ENCODE data around the gene NOTCH3.

The NOTCH3 gene

GRCh38 chr19:15166700-15167099, 34.1 kb downstream of the NOTCH3 start:
- no peak for TF ChIP-seq CTCF (IDR thresholded peaks at IDR 0.05; ENCODE audit: low read depth, low read length)
- in situ Hi-C loops (cut with HindIII; ENCODE audit: low sequenced_read_pairs) = no loop called here
- H3K4me3 ChIP-seq (ENCODE audit: low read depth, low read length) = no peak overlapping the region
- DNase-seq (ENCODE audit: low read depth, low spot score) = no peak

GRCh38 chr19:15161028-15161984, 39.5 kb downstream of the NOTCH3 start:
- DNase-seq (ENCODE audit: low read depth, low spot score) = no peak
- in situ Hi-C loops (cut with HindIII; ENCODE audit: low sequenced_read_pairs) = no loop called here
- TF ChIP-seq CTCF (IDR thresholded peaks at IDR 0.05; ENCODE audit: low read depth, low read length) = peak; percentile 38
- no peak overlapping the region for H3K4me3 ChIP-seq (ENCODE audit: low read depth, low read length)

DNA sequence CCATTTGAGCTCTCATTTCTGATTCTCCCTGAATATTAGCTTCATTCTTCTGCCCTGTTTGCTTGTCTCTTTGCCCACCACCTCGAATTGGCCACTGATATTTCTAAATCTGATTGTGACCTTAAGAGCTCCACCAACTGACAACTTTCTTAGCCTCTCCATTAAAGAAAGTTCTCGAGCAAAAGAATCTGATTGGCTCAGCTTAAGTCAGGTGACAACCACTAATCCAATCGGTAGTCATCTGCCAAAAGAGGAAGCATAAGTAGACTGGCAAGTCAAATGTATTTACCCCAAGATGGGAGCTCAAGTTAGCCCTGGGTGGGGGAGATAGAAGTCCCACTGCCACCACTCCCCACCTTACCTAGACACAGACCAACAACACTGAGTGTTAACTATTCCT, 41.5 kb downstream of the NOTCH3 start:
- in situ Hi-C loops (cut with HindIII; ENCODE audit: low sequenced_read_pairs) = no loop called here
- DNase-seq (ENCODE audit: low read depth, low spot score) = peak; percentile 26
- H3K4me3 ChIP-seq (ENCODE audit: low read depth, low read length) = no peak overlapping the region
- TF ChIP-seq CTCF (IDR thresholded peaks at IDR 0.05; ENCODE audit: low read depth, low read length) = no peak

- DNase-seq (ENCODE audit: low read depth, low spot score) = no peak
- in situ Hi-C loops (cut with HindIII; ENCODE audit: low sequenced_read_pairs) = no loop called here
- H3K4me3 ChIP-seq (ENCODE audit: low read depth, low read length) = no peak overlapping the region
- TF ChIP-seq CTCF (IDR thresholded peaks at IDR 0.05; ENCODE audit: low read depth, low read length) = no peak
Observed at GRCh38 chr19:15156391-15156790, 44.4 kb downstream of the NOTCH3 start.

- no peak for TF ChIP-seq CTCF (IDR thresholded peaks at IDR 0.05; ENCODE audit: low read depth, low read length)
- in situ Hi-C loops (cut with HindIII; ENCODE audit: low sequenced_read_pairs) = no loop called here
- DNase-seq (ENCODE audit: low read depth, low spot score) = no peak
- H3K4me3 ChIP-seq (ENCODE audit: low read depth, low read length) = no peak overlapping the region
Observed at GRCh38 chr19:15155296-15155695, 45.5 kb downstream of the NOTCH3 start.

DNA sequence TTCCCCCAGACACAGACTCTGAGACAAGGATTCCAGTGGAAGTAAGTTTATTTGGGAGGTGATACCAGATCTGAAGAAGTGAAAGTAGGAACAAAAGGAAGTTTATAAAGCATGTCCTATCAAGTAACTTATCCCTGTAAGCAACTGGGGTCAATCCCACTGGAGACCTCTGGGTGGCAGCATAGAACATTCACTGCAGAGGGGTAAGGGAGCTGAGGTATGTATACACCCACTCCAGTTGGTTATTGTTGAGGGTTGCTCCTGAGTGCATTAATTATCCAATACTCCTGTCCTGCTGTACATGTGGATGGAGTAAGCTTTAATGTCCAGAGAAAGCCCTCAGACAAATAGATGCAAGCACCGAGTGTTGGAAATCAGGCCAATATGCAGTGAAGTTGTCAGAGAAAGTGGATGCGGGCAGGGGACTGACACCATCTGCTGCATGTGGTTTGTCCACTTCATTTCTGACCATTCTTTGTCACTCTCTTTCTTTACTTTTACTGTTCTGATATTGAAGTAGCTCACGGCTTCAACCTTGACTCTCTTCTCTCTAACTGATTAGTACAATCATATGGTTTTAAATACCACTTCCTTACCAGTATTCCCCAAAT, 46.7 kb downstream of the NOTCH3 start:
- in situ Hi-C loops (cut with HindIII; ENCODE audit: low sequenced_read_pairs) = no loop called here
- no peak overlapping the region for H3K4me3 ChIP-seq (ENCODE audit: low read depth, low read length)
- TF ChIP-seq CTCF (IDR thresholded peaks at IDR 0.05; ENCODE audit: low read depth, low read length) = peak; percentile 68
- peak; percentile 53 for DNase-seq (ENCODE audit: low read depth, low spot score)
